ENCODE measurements around the gene BTN3A1.
"Not testable (repeated sequence)": the region's sequence is repeated elsewhere in the genome, so short reads cannot be mapped to it uniquely, and the experiment has no call there.

BTN3A1 gene

DNA sequence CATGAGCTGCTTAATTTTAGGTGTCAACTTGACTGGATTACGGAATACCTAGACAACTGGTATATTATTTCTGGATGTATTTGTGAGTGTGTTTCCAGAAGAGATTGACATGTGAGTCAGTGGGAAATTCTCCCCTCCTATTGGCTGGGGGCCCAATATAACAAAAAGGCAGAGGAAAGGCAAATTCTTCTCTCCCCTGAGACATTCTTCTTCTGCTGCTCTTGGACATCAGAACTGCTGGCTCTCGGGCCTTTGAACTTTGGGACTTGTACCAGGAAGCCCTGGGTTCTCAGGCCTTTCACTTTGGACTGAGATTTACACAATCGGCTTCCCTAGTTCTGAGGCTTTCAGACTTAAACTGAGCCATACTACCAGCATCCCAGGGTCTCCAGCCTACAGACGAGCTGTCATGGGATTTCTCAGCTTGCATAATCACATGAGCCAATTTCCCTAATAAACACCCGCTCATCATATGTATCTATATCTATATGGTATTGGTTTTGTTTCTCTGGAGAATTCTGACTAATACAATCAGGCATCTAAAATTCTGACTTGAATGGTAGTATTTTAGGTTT is 30.6 kb downstream of the BTN3A1 start:
- no peak overlapping the region for H3K9ac ChIP-seq (ENCODE audit: low read length)
- peaks cover 27% of the 10 kb centered on the region for H3K36me3 ChIP-seq (ENCODE audit: control insufficient read depth, low read depth, low read length)
- H3K9me3 ChIP-seq (ENCODE audit: control insufficient read depth, low read depth, low read length): no peaks in the 10 kb centered on the region
- H3K27me3 ChIP-seq (ENCODE audit: control insufficient read depth, insufficient read depth, low read length): no peaks in the 10 kb centered on the region
- H3K27ac ChIP-seq (ENCODE audit: low read length): no peak overlapping the region
- no peaks in the 10 kb centered on the region for H3K4me1 ChIP-seq (ENCODE audit: control insufficient read depth, low read depth, low read length)
- H3K4me3 ChIP-seq (ENCODE audit: low read length): no peak overlapping the region

DNA sequence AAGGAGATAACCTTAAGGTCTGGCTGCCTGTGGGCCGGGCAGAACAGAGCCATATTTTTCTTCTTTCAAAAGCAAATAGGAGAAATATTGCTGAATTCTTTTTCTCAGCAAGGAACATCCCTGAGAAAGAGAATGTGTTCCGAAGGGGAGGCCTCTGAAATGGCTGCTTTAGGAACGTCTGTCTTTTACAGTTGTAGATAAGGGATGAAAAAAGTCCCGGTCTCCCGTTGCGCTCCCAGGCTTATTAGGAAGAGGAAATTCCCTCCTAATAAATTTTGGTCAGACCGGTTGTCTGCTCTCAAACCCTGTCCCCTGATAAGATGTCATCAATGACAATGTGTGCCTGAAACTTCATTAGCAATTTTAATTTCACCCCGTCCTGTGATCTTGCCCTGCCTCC is 31.6 kb downstream of the BTN3A1 start:
- H3K9ac ChIP-seq (ENCODE audit: low read length); H3K4me1 ChIP-seq (ENCODE audit: control insufficient read depth, low read depth, low read length); H3K4me3 ChIP-seq (ENCODE audit: low read length); H3K27me3 ChIP-seq (ENCODE audit: control insufficient read depth, insufficient read depth, low read length); H3K27ac ChIP-seq (ENCODE audit: low read length); H3K9me3 ChIP-seq (ENCODE audit: control insufficient read depth, low read depth, low read length): not testable (repeated sequence)
- H3K36me3 ChIP-seq (ENCODE audit: control insufficient read depth, low read depth, low read length): peaks cover 23% of the 10 kb centered on the region

DNA sequence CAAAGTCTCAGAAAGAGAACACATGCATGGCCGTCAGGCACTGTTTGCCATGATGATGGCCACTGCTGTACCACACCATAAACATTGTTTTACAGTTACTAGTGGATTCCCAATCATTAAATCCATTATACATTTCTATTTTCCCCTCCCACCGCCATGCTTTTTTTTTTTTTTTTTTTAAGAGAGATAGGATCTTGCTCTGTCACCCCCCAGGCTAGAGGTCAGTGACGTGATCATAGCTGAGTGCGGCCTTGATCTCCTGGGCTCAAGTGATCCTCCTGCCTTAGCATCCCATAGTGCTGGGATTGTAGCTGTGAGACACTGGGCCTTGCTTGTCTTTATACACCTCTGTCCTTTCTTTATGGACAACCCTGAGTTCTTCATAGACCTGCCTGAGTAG is 33.9 kb downstream of the BTN3A1 start:
- H3K9ac ChIP-seq (ENCODE audit: low read length): no peak overlapping the region
- H3K4me3 ChIP-seq (ENCODE audit: low read length): no peak overlapping the region
- peaks cover 6% of the 10 kb centered on the region for H3K36me3 ChIP-seq (ENCODE audit: control insufficient read depth, low read depth, low read length)
- H3K4me1 ChIP-seq (ENCODE audit: control insufficient read depth, low read depth, low read length): no peaks in the 10 kb centered on the region
- no peaks in the 10 kb centered on the region for H3K27me3 ChIP-seq (ENCODE audit: control insufficient read depth, insufficient read depth, low read length)
- no peak overlapping the region for H3K27ac ChIP-seq (ENCODE audit: low read length)
- H3K9me3 ChIP-seq (ENCODE audit: control insufficient read depth, low read depth, low read length): no peaks in the 10 kb centered on the region

DNA sequence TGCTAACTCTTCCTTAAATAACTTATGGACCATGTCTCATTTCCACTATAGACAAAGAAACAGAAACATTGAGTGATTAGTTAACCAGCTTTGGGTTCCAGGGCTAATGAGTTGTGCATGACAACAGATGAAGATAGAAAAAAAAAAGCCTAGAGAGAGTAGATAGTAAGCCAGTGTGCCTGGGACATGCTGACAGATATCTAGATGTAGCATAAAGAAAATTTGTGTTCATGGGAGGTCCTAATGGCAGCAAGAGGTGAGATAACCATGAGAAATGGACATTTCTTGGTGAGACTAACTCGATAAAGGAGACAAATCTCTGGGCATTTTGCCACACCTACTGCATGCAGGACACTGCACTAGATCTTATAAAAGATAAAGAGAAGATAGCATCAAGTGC is 35.5 kb downstream of the BTN3A1 start:
- H3K9ac ChIP-seq (ENCODE audit: low read length): no peak overlapping the region
- no peaks in the 10 kb centered on the region for H3K27me3 ChIP-seq (ENCODE audit: control insufficient read depth, insufficient read depth, low read length)
- no peak overlapping the region for H3K27ac ChIP-seq (ENCODE audit: low read length)
- no peaks in the 10 kb centered on the region for H3K9me3 ChIP-seq (ENCODE audit: control insufficient read depth, low read depth, low read length)
- no peak overlapping the region for H3K4me3 ChIP-seq (ENCODE audit: low read length)
- no peaks in the 10 kb centered on the region for H3K36me3 ChIP-seq (ENCODE audit: control insufficient read depth, low read depth, low read length)
- H3K4me1 ChIP-seq (ENCODE audit: control insufficient read depth, low read depth, low read length): no peaks in the 10 kb centered on the region

DNA sequence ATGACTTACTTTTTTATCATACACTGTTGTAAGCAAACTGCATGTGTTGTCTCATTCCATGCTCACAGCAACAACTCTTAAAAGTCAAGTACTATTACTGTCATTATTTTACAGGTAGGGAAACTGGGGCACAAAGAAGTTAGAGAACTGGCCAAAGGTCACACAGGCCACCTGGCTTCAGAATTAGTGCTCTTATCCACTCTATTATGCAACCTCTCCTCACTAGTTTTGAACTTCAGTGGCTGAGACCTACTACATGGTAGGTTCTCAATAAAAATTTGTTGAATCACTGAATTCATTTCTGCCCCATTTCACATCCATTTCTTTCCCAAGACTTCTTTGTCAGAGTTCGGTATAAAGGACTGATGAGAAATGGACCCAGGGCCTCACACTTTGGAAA is 35.9 kb downstream of the BTN3A1 start:
- Histone ChIP-seq H3K9me3 (ENCODE audit: control insufficient read depth, low read depth, low read length) (no peaks in the 10 kb centered on the region), H3K9ac (ENCODE audit: low read length) (no peak overlapping the region), H3K36me3 (ENCODE audit: control insufficient read depth, low read depth, low read length) (no peaks in the 10 kb centered on the region), H3K4me1 (ENCODE audit: control insufficient read depth, low read depth, low read length) (no peaks in the 10 kb centered on the region), H3K27me3 (ENCODE audit: control insufficient read depth, insufficient read depth, low read length) (no peaks in the 10 kb centered on the region), H3K4me3 (ENCODE audit: low read length) (no peak overlapping the region), H3K27ac (ENCODE audit: low read length) (no peak overlapping the region)

DNA sequence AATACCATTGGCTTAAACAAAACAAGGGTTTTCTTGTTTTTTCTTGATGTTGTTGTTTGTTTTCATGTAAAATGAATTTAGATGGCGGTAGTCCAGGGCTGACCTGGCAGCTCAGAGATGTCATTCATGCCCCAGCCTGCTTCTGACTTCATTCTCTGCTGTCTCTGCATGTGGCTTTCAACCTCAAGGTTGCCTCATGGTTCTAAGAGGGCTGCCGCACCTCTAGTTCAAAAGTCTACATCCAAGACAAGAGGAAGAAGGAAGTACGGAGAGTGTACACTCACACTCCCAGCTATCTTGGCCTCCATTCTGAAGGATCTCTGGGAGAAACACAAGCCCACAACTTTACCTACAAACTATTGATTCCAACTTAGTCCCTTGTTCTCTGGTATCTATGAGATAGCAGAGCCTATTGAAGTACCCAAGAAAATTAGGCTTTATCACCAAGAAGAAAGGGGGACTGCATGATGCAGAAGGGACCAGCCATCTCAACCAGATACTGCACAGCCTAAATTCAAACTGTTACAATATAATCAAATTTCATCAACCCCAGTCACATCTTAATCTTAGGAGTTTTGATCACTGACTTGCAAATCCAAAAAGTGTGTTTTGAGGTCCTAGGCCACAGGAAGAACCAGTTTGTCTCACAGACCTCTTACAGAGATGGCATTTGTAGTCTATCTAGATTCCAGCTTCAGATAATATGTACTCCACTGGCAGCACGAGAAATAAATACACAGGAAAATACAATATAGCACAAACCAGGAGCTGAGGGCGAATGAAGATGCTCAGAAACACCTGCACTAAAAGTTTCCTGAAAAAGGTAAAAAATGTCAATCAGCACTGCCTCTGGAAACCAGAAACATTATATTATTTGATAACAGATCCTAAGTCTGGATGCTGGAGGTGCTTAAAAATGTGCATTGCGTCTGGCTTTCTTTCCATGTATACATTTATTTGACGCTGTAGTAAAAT is 37.4 kb downstream of the BTN3A1 start:
- no peak overlapping the region for H3K27ac ChIP-seq (ENCODE audit: low read length)

DNA sequence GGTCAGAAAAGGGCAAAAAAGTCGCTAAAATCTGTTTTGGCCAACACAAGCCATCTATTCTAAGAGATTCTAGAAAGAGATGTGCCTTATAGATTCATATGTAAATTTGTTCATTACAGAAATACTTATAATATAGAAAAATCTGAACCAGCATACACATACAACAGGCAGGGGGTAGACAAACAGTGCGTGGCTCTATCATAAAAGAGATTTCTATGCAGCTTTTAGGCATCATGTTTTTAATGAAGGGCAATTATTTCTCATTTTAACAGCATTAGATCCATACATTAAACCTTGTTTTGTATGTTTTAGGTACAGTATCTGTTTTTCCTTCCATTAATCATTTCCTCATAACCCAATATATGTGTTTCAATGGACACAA is 38.9 kb downstream of the BTN3A1 start:
- H3K36me3 ChIP-seq (ENCODE audit: control insufficient read depth, low read depth, low read length): no peaks in the 10 kb centered on the region
- no peaks in the 10 kb centered on the region for H3K4me1 ChIP-seq (ENCODE audit: control insufficient read depth, low read depth, low read length)
- H3K27ac ChIP-seq (ENCODE audit: low read length): no peak overlapping the region
- H3K4me3 ChIP-seq (ENCODE audit: low read length): no peak overlapping the region
- no peaks in the 10 kb centered on the region for H3K9me3 ChIP-seq (ENCODE audit: control insufficient read depth, low read depth, low read length)
- H3K9ac ChIP-seq (ENCODE audit: low read length): no peak overlapping the region
- no peaks in the 10 kb centered on the region for H3K27me3 ChIP-seq (ENCODE audit: control insufficient read depth, insufficient read depth, low read length)

More for the DNA sequence above, 37.4 kb downstream of the BTN3A1 start:
- Histone ChIP-seq H3K9ac (ENCODE audit: low read length) (no peak overlapping the region), H3K9me3 (ENCODE audit: control insufficient read depth, low read depth, low read length) (no peaks in the 10 kb centered on the region), H3K4me3 (ENCODE audit: low read length) (no peak overlapping the region), H3K27me3 (ENCODE audit: control insufficient read depth, insufficient read depth, low read length) (no peaks in the 10 kb centered on the region), H3K36me3 (ENCODE audit: control insufficient read depth, low read depth, low read length) (no peaks in the 10 kb centered on the region), H3K4me1 (ENCODE audit: control insufficient read depth, low read depth, low read length) (no peaks in the 10 kb centered on the region)

DNA sequence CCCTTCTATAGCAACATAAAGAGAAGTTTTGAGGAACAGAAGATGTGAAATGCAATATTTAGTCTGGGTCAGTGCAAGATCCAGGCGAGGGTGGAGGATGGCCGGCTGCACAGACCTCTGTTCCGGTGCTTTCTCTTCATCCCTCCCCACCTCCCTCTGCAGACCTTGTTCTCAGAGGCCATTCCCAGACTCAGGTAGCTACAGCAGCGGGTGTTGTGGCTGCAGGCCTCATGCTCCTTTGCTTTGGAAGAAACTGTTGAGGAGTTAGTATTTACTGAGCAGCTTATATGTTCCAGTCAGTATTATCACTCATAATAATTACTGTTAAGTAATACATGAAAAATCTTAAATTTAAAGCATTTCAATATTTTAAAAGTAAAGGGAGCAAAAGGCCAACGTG is 39.9 kb downstream of the BTN3A1 start:
- H3K27me3 ChIP-seq (ENCODE audit: control insufficient read depth, insufficient read depth, low read length): no peaks in the 10 kb centered on the region
- no peaks in the 10 kb centered on the region for H3K4me1 ChIP-seq (ENCODE audit: control insufficient read depth, low read depth, low read length)
- H3K9me3 ChIP-seq (ENCODE audit: control insufficient read depth, low read depth, low read length): no peaks in the 10 kb centered on the region
- H3K36me3 ChIP-seq (ENCODE audit: control insufficient read depth, low read depth, low read length): no peaks in the 10 kb centered on the region
- no peak overlapping the region for H3K27ac ChIP-seq (ENCODE audit: low read length)
- H3K4me3 ChIP-seq (ENCODE audit: low read length): no peak overlapping the region
- no peak overlapping the region for H3K9ac ChIP-seq (ENCODE audit: low read length)

DNA sequence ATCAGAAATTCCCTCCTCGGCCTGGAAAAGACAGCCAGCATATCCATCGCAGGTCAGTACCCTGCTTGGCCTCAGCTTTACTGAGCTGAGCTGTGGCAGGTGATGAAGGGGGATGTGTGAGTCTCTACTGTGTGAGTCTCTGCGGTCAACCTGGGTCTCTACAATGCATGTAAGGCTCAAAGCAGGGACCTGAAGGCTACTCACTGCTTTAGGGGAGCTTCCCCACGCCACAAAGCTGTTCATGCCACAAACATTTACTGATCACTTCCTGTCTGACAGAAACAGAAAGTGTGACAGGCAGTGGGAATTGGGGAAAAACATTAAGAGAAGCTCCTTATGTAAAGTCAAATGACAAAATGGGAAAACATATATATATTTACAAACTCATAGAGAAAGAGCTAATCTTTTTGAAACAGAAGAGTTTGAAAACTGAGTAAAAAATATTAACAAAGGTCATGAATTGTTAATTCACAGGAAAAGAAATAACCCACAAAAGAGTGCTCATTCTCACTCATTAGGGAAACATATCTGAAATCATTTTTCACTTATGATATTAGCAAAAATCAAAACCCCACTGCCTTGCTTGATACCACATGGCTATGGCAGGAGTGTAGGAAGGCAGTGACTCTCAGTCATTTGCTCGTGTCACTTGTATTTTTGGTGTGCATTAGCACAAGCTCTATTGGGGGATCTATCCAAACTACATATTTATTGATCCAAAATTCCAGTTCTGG is 44.0 kb downstream of the BTN3A1 start:
- no peak overlapping the region for H3K27ac ChIP-seq (ENCODE audit: low read length)
- no peak overlapping the region for H3K4me3 ChIP-seq (ENCODE audit: low read length)
- no peaks in the 10 kb centered on the region for H3K27me3 ChIP-seq (ENCODE audit: control insufficient read depth, insufficient read depth, low read length)
- no peaks in the 10 kb centered on the region for H3K36me3 ChIP-seq (ENCODE audit: control insufficient read depth, low read depth, low read length)
- no peak overlapping the region for H3K9ac ChIP-seq (ENCODE audit: low read length)
- no peaks in the 10 kb centered on the region for H3K9me3 ChIP-seq (ENCODE audit: control insufficient read depth, low read depth, low read length)
- H3K4me1 ChIP-seq (ENCODE audit: control insufficient read depth, low read depth, low read length): no peaks in the 10 kb centered on the region

DNA sequence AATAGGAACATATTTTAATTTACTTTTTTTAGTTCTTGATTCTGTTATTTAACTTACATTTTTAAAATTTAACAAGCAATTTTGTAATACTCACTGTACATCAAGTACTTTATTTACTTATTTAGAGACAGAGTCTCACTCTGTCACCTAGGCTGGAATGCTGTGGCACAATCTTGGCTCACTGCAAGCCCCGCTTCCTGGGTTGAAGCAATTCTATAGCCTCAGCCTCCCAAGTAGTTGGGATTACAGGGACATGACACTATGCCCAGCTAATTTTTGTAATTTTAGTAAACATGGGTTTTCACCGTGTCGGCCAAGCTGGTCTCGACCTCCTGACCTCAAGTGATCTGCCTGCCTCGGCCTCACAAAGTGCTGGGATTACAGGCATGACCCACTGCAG is 45.2 kb downstream of the BTN3A1 start:
- H3K27ac ChIP-seq (ENCODE audit: low read length): no peak overlapping the region
- H3K9me3 ChIP-seq (ENCODE audit: control insufficient read depth, low read depth, low read length): no peaks in the 10 kb centered on the region
- H3K4me1 ChIP-seq (ENCODE audit: control insufficient read depth, low read depth, low read length): no peaks in the 10 kb centered on the region
- no peak overlapping the region for H3K9ac ChIP-seq (ENCODE audit: low read length)
- H3K27me3 ChIP-seq (ENCODE audit: control insufficient read depth, insufficient read depth, low read length): no peaks in the 10 kb centered on the region
- H3K36me3 ChIP-seq (ENCODE audit: control insufficient read depth, low read depth, low read length): no peaks in the 10 kb centered on the region
- no peak overlapping the region for H3K4me3 ChIP-seq (ENCODE audit: low read length)

DNA sequence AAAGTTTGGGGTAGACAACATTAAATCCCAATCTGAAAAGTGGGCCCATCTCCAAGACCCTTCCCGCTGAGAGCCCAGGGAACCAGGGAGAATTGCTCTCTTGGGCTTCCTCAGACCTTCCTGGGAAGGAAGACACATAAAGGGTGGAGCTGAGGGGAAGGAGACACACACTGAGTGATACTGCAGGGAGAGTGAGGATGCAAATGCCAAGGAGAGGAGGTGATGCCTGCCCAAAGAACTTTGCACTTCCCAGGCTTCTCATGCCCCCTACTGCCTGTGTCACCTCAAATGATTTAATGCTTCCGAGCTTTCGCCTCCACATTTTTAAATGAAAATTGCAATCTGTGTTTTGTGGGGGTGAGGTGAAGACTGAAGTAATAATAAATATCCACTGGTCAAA is 48.2 kb downstream of the BTN3A1 start:
- no peak overlapping the region for H3K9ac ChIP-seq (ENCODE audit: low read length)
- H3K27me3 ChIP-seq (ENCODE audit: control insufficient read depth, insufficient read depth, low read length): no peaks in the 10 kb centered on the region
- no peaks in the 10 kb centered on the region for H3K36me3 ChIP-seq (ENCODE audit: control insufficient read depth, low read depth, low read length)
- no peaks in the 10 kb centered on the region for H3K9me3 ChIP-seq (ENCODE audit: control insufficient read depth, low read depth, low read length)
- H3K27ac ChIP-seq (ENCODE audit: low read length): no peak overlapping the region
- H3K4me1 ChIP-seq (ENCODE audit: control insufficient read depth, low read depth, low read length): no peaks in the 10 kb centered on the region
- no peak overlapping the region for H3K4me3 ChIP-seq (ENCODE audit: low read length)
